ENCODE data around the gene LLGL1.

Gene LLGL1

GRCh38 chr17:18230288-18231141, 5.1 kb downstream of the LLGL1 start:
- no peak for DNase-seq

GRCh38 chr17:18231164-18231563, 5.7 kb downstream of the LLGL1 start:
- DNase-seq = no peak

GRCh38 chr17:18233803-18234518, 8.5 kb downstream of the LLGL1 start:
- DNase-seq = no peak

- DNase-seq = no peak
Measured at GRCh38 chr17:18234853-18235380, 9.5 kb downstream of the LLGL1 start.

GRCh38 chr17:18235743-18236256, 10.4 kb downstream of the LLGL1 start:
- DNase-seq = peak; percentile 40 to 57

GRCh38 chr17:18236494-18236893, 11.1 kb downstream of the LLGL1 start:
- no peak for DNase-seq

GRCh38 chr17:18237461-18237860, 12.0 kb downstream of the LLGL1 start:
- DNase-seq = no peak

GRCh38 chr17:18238299-18238698, 12.9 kb downstream of the LLGL1 start:
- DNase-seq = no peak

GRCh38 chr17:18240449-18240848, 15.0 kb downstream of the LLGL1 start:
- no peak for DNase-seq

- DNase-seq = no peak
Measured at GRCh38 chr17:18241229-18241871, 15.9 kb downstream of the LLGL1 start.

- DNase-seq = no peak
Measured at GRCh38 chr17:18245038-18245776, 19.8 kb downstream of the LLGL1 start.

- no peak for DNase-seq
Measured at GRCh38 chr17:18246109-18246725, 20.8 kb downstream of the LLGL1 start.

GRCh38 chr17:18246880-18247612, 21.6 kb downstream of the LLGL1 start:
- DNase-seq = peak; percentile 44 to 70

GRCh38 chr17:18247613-18248001, 22.2 kb downstream of the LLGL1 start:
- no peak for DNase-seq

GRCh38 chr17:18248300-18248731, 22.9 kb downstream of the LLGL1 start:
- peak; percentile 64 to 68 for DNase-seq

- no peak for DNase-seq
Measured at GRCh38 chr17:18248811-18249210, 23.4 kb downstream of the LLGL1 start.

- DNase-seq = no peak
Measured at GRCh38 chr17:18250259-18250658, 24.8 kb downstream of the LLGL1 start.

GRCh38 chr17:18250708-18251107, 25.3 kb downstream of the LLGL1 start:
- no peak for DNase-seq

- DNase-seq = no peak
Measured at GRCh38 chr17:18251204-18251603, 25.8 kb downstream of the LLGL1 start.

- no peak for DNase-seq
Measured at GRCh38 chr17:18252160-18252559, 26.7 kb downstream of the LLGL1 start.

- DNase-seq = no peak
Measured at GRCh38 chr17:18253187-18253884, 27.9 kb downstream of the LLGL1 start.

Measured in stimulated activated CD4-positive, alpha-beta T cell treated with anti-CD3 and anti-CD28 coated beads, Interleukin-2, amount 100 ng/mL, for 24 hours (primary cell).